Neuronal stem cell (in vitro differentiated cells): ENCODE results near the gene PPME1.

Source experiments
- DNase-seq: peaks from one replicate; pipeline ENCODE4 v3.0.0-alpha.2; 2013; ENCODE audit warnings: low spot score
- H2AFZ ChIP-seq: one replicate; pipeline ENCODE4 v1.6.1; 2013; ENCODE audit warnings: mild to moderate bottlenecking, low read length, inconsistent platforms
- H2AK5ac ChIP-seq: 2 replicates; pipeline ENCODE4 v1.6.1; 2013; ENCODE audit warnings: low read depth, mild to moderate bottlenecking, inconsistent platforms, low read length, moderate library complexity, mixed read lengths
- H2BK120ac ChIP-seq: 2 replicates; pipeline ENCODE4 v1.6.1; 2013; ENCODE audit warnings: low read depth, mild to moderate bottlenecking, inconsistent platforms, low read length, moderate library complexity, mixed read lengths
- H2BK12ac ChIP-seq: one replicate; pipeline ENCODE4 v1.6.1; 2013; ENCODE audit warnings: low read length, inconsistent platforms
- H2BK15ac ChIP-seq: 2 replicates; pipeline ENCODE4 v1.6.1; 2013; ENCODE audit warnings: mild to moderate bottlenecking, low read length, inconsistent platforms, mixed read lengths
- H2BK5ac ChIP-seq: one replicate; pipeline ENCODE4 v1.6.1; 2013; ENCODE audit warnings: inconsistent platforms, mild to moderate bottlenecking, low read length, moderate library complexity
- H3K14ac ChIP-seq: one replicate; pipeline ENCODE4 v1.6.1; 2013; ENCODE audit warnings: low read length, inconsistent platforms
- H3K18ac ChIP-seq: 2 replicates; pipeline ENCODE4 v1.6.1; 2013; ENCODE audit warnings: low read length, inconsistent platforms
- H3K23ac ChIP-seq: 2 replicates; pipeline ENCODE4 v1.6.1; 2013; ENCODE audit warnings: low read depth, mild to moderate bottlenecking, mixed read lengths, low read length, inconsistent platforms; ENCODE audit not compliant: poor library complexity
- H3K27ac ChIP-seq: replicated peaks from 3 replicates; pipeline ENCODE4 v1.5.1; 2013; ENCODE audit warnings: low read length, inconsistent platforms
- H3K27me3 ChIP-seq, 3 experiments: 2 replicates each; pipeline ENCODE4 v1.6.1; 2013; ENCODE audit warnings: low read length in 3 of 3, mild to moderate bottlenecking in 2 of 3, inconsistent platforms in 1 of 3, low read depth in 1 of 3, mixed read lengths in 1 of 3, moderate library complexity in 1 of 3; ENCODE audit not compliant: control insufficient read depth in 3 of 3, insufficient read depth in 3 of 3
- H3K36me3 ChIP-seq, 2 donors: replicated peaks in 1 of 2; 2 replicates each; pipeline ENCODE4 v1.6.1; 2013; ENCODE audit warnings: low read length in 2 of 2; ENCODE audit not compliant: control insufficient read depth in 2 of 2, insufficient read depth in 2 of 2
- H3K4ac ChIP-seq: 2 replicates; pipeline ENCODE4 v1.6.1; 2013; ENCODE audit warnings: inconsistent platforms, mild to moderate bottlenecking, low read length, moderate library complexity
- H3K4me1 ChIP-seq, 2 donors: 1 replicate in 1 of 2; 2 replicates in 1 of 2; pipeline ENCODE4 v1.6.1; 2013; ENCODE audit warnings: low read length in 2 of 2, low read depth in 1 of 2; ENCODE audit not compliant: control insufficient read depth in 2 of 2, insufficient read depth in 1 of 2
- H3K4me2 ChIP-seq: one replicate; pipeline ENCODE4 v1.6.1; 2013; ENCODE audit warnings: mild to moderate bottlenecking, low read length, inconsistent platforms; ENCODE audit not compliant: insufficient read depth, poor library complexity, severe bottlenecking
- H3K4me3 ChIP-seq, 2 donors: 2 replicates each; pipeline ENCODE4 v1.5.1; 2013; ENCODE audit warnings: low read length in 2 of 2, mild to moderate bottlenecking in 2 of 2, inconsistent platforms in 1 of 2, moderate library complexity in 1 of 2
- H3K79me1 ChIP-seq: one replicate; pipeline ENCODE4 v1.6.1; 2013; ENCODE audit warnings: low read depth, mild to moderate bottlenecking, inconsistent platforms, low read length, moderate library complexity
- H3K9ac ChIP-seq: one replicate; pipeline ENCODE4 v1.6.1; 2013; ENCODE audit warnings: mild to moderate bottlenecking, low read depth, low read length, inconsistent platforms; ENCODE audit not compliant: poor library complexity
- H3K9me3 ChIP-seq, 2 donors: replicated peaks in 1 of 2; 2 replicates each; pipeline versions ENCODE3 to v1.6.1; 2013; ENCODE audit warnings: low read length in 2 of 2, mild to moderate bottlenecking in 2 of 2, inconsistent platforms in 1 of 2, low read depth in 1 of 2, mixed read lengths in 1 of 2, moderate library complexity in 1 of 2; ENCODE audit not compliant: control insufficient read depth in 2 of 2, insufficient read depth in 1 of 2
- H4K8ac ChIP-seq: one replicate; pipeline ENCODE4 v1.6.1; 2013; ENCODE audit warnings: low read depth, mild to moderate bottlenecking, inconsistent platforms, low read length, moderate library complexity
- H4K91ac ChIP-seq: one replicate; pipeline ENCODE4 v1.6.1; 2013; ENCODE audit warnings: low read length, low read depth, mild to moderate bottlenecking, inconsistent platforms; ENCODE audit not compliant: poor library complexity
- WGBS, 2 donors: extraction: QIAGEN DNeasy Blood & Tissue Kit; methylation state at CpG; one replicate each; pipeline ENCODE4 v1.1.7; 2013; ENCODE audit warnings: missing lambda C conversion rate in 2 of 2, mixed read lengths in 1 of 2; ENCODE audit not compliant: insufficient read length in 2 of 2, insufficient replicate concordance in 1 of 2; ENCODE audit errors: extremely low coverage in 2 of 2; 5-methylcytosine and 5-hydroxymethylcytosine counted together

Gene PPME1

DNA sequence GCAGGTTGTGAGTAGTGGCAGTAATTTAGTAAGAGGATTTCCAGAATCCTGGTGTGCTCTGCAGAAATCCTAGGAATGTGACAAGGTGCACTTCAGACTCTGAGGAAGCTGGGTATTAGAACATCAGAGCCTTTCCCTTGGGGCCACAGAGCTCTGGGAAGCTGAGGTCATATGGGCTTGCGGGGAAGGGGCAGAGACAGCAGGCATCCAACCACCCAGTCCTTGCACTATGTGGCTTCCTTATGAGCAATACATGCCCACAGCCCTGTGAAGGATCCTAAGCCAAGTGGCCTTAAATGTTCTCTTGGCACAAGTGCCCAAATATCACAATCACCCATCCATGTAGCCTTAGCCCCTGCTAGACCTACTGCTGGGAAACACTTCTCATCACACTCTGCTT is 94.2 kb downstream of the PPME1 start:
- DNase-seq = no peak
- no peaks in the 10 kb centered on the region for H3K4me1 ChIP-seq

DNA sequence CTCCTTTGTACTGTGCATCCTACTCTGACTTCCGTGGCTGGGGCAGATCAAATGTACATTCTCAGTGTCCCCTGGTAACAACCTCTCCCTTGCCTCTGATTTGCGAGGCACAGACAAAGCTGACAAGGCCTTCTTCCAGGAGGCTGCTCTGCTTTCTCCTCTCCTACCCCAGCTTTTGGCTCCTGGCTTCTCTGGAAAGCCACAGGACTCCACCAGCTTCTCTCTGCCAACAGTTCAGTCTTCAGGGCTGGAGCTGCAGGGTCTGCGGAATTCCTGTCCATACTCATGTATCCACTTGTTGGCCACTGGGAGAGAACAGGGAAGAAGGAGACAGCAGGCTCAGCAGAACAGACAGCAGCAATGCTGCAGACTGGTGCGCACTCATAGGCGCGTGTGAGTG is 95.9 kb downstream of the PPME1 start:
- no peak overlapping the region for H3K27ac ChIP-seq
- no peak overlapping the region for H3K4ac ChIP-seq
- peaks cover 0 to 26% (median 0%) of the 10 kb centered on the region in 3 experiments for H3K27me3 ChIP-seq
- no peak overlapping the region for H2BK15ac ChIP-seq
- no peak overlapping the region for H2AK5ac ChIP-seq
- no peaks in the 10 kb centered on the region for H3K79me1 ChIP-seq
- H3K18ac ChIP-seq = no peak overlapping the region
- H4K91ac ChIP-seq = no peak overlapping the region
- H3K4me1 ChIP-seq = no peaks in the 10 kb centered on the region
- WGBS, 2 donors = no CpG with 5 or more reads among the region's 6 CpGs
- no peaks in the 10 kb centered on the region for H3K36me3 ChIP-seq
- no peak for DNase-seq
- H3K14ac ChIP-seq = no peak overlapping the region
- no peak overlapping the region for H3K23ac ChIP-seq
- H2AFZ ChIP-seq = peak overlapping the region; percentile 57
- no peak overlapping the region for H3K4me3 ChIP-seq
- H2BK12ac ChIP-seq = no peak overlapping the region
- H3K9me3 ChIP-seq = no peaks in the 10 kb centered on the region
- H2BK120ac ChIP-seq = no peak overlapping the region
- no peak overlapping the region for H2BK5ac ChIP-seq
- H3K4me2 ChIP-seq = no peak overlapping the region
- H3K9ac ChIP-seq = no peak overlapping the region
- no peak overlapping the region for H4K8ac ChIP-seq

More for the DNA sequence above, 94.2 kb downstream of the PPME1 start:
- Histone ChIP-seq H3K4ac (no peak overlapping the region), H4K8ac (no peak overlapping the region), H3K14ac (no peak overlapping the region), H4K91ac (no peak overlapping the region), H2BK12ac (no peak overlapping the region), H3K27me3 (peaks cover 0 to 26% (median 0%) of the 10 kb centered on the region in 3 experiments), H3K27ac (no peak overlapping the region), H3K23ac (no peak overlapping the region), H3K4me2 (no peak overlapping the region), H3K9me3 (peaks cover 0 to 5% of the 10 kb centered on the region in 2 donors), H2AK5ac (no peak overlapping the region), H3K79me1 (no peaks in the 10 kb centered on the region), H3K36me3 (no peaks in the 10 kb centered on the region), H3K18ac (no peak overlapping the region), H2BK5ac (no peak overlapping the region), H2AFZ (no peak overlapping the region), H2BK15ac (no peak overlapping the region), H3K4me3 (no peak overlapping the region), H3K9ac (no peak overlapping the region), H2BK120ac (no peak overlapping the region)
- WGBS, 2 donors = no CpG with 5 or more reads among the region's 1 CpG

DNA sequence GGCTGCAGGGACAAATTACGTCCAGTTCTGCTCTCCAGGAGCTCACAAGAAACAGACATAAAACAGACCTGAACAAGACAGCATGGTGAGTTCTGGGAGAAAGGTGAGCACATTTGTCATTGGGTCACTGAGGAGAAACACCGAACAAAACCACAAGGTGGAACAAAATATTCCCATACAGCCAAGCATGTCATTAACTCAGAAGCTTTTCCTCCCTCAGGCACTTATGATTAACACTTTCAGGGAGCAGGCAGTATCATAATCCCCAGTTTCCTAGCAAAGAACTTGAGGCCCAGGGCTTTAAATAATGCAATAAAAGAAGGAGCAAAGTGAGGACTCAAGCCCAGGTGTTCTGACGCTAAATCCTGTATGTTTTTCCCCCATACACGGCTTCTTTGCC is 97.4 kb downstream of the PPME1 start:
- Histone ChIP-seq H3K14ac (no peak overlapping the region), H3K36me3 (no peaks in the 10 kb centered on the region), H2BK12ac (no peak overlapping the region), H2BK120ac (no peak overlapping the region), H2AK5ac (no peak overlapping the region), H3K9me3 (no peaks in the 10 kb centered on the region), H3K4ac (no peak overlapping the region), H3K79me1 (no peaks in the 10 kb centered on the region), H3K4me1 (no peaks in the 10 kb centered on the region), H2BK15ac (no peak overlapping the region), H3K27me3 (peaks cover 0 to 24% (median 0%) of the 10 kb centered on the region in 3 experiments), H3K23ac (no peak overlapping the region), H3K4me3 (no peak overlapping the region), H3K9ac (no peak overlapping the region), H3K27ac (no peak overlapping the region), H2AFZ (no peak overlapping the region), H4K91ac (no peak overlapping the region), H2BK5ac (no peak overlapping the region), H3K4me2 (no peak overlapping the region), H3K18ac (no peak overlapping the region), H4K8ac (no peak overlapping the region)
- DNase-seq = no peak
- WGBS, 2 donors = no CpG with 5 or more reads among the region's 4 CpGs

DNA sequence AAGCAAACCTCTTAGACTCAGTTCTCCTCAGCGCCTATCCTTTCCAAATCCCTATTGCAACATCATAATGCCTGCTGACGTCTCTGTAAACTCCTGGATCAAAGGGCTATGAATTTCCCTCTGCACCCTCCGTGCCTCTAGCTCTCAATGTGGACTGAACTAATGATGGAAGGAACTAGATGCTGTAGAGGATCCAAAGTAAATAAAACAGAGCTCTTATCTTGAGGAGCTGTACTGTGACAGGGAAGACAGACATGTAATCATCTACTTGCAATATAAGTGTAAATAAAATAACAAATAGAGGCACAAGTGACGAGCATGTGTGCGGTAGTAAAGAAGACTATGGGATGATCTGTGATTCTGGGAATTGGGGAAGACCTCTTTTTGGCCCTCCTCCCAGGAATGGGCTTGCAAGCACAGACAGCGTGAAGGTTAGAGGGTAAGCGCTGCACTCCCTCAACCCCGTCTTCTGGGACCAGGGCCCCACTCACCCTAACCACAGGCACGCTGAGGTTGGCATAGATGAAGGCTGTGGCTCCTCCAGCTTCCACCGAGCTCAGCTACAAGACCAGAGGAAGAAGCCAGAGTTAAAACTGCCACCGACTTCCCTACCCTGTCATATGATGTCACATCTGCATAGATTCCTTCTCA is 98.2 kb downstream of the PPME1 start:
- Histone ChIP-seq H2AFZ (no peak overlapping the region), H3K4ac (no peak overlapping the region), H3K9ac (no peak overlapping the region), H3K23ac (no peak overlapping the region), H2BK15ac (no peak overlapping the region), H3K14ac (no peak overlapping the region), H3K9me3 (no peaks in the 10 kb centered on the region), H4K91ac (no peak overlapping the region), H3K79me1 (no peaks in the 10 kb centered on the region), H3K27me3 (peaks cover 0 to 20% (median 0%) of the 10 kb centered on the region in 3 experiments), H3K18ac (no peak overlapping the region), H2BK12ac (no peak overlapping the region), H2BK120ac (no peak overlapping the region), H3K36me3 (no peaks in the 10 kb centered on the region), H2BK5ac (no peak overlapping the region), H4K8ac (no peak overlapping the region), H3K4me1 (no peaks in the 10 kb centered on the region), H3K27ac (no peak overlapping the region), H3K4me3 (peak overlapping the region in 1 of 2 donors; percentile 5), H3K4me2 (no peak overlapping the region), H2AK5ac (no peak overlapping the region)
- no peak for DNase-seq
- no CpG with 5 or more reads among the region's 11 CpGs for WGBS, 2 donors
